Ascending aorta (tissue), 2 donors: ENCODE measurements around the gene EFHC1. TPM values are rescaled to one million over a fixed set of nuclear protein-coding genes. Genes with fewer than 3 reads are reported as not detected.

Experiments used
- DNase-seq, 2 donors: peaks; one replicate each; pipeline ENCODE4 v3.0.0-alpha.2; 2019; ENCODE audit warnings: low spot score in 2 of 2
- H3K27ac ChIP-seq, 2 donors: fragments of 200-600 bp; sonication (generic); one replicate each; pipeline ENCODE4 v1.5.1; 2016 to 2017; ENCODE audit warnings: mild to moderate bottlenecking in 1 of 2
- H3K27me3 ChIP-seq: fragments of 200-600 bp; sonication (generic); one replicate; pipeline ENCODE4 v1.5.1; 2017
- H3K36me3 ChIP-seq, 2 donors: fragments of 200-600 bp; sonication (generic); one replicate each; pipeline ENCODE4 v1.5.1; 2016
- H3K4me1 ChIP-seq, 2 donors: fragments of 200-600 bp; sonication (generic); one replicate each; pipeline ENCODE4 v1.5.1; 2016 to 2017; ENCODE audit warnings: mild to moderate bottlenecking in 1 of 2
- H3K4me3 ChIP-seq, 2 donors: fragments of 200-600 bp; sonication (generic); one replicate each; pipeline ENCODE4 v1.5.1; 2016 to 2017; ENCODE audit warnings: mild to moderate bottlenecking in 1 of 2
- H3K9me3 ChIP-seq, 2 donors: fragments of 200-600 bp; sonication (generic); one replicate each; pipeline ENCODE4 v1.5.1; 2016
- intact Hi-C: fragments of 100-400 bp; cut with DNase I; formaldehyde crosslinking; loops from one replicate; pipeline ENCODE4 v1.15.1; 2023
- total RNA-seq: library from RNA; depleted of rRNA; stranded (reverse); fragments of >200 nt; gene quantifications from one replicate; pipeline ENCODE4 v1.1.0, GENCODE V29; 2016
- TF ChIP-seq, protein P1 (sequence below), 3 experiments: fragments of 200-600 bp in 2 of 3; fragments of 450-650 bp in 1 of 3; sonication (generic) in 2 of 3; IDR thresholded peaks; one replicate each; pipeline ENCODE4 v1.5.1; 2016 to 2019; ENCODE audit warnings: antibody characterized with exemption in 3 of 3, mild to moderate bottlenecking in 1 of 3, moderate library complexity in 1 of 3

EFHC1 gene
- total RNA-seq, 1 donor from 2014 or later, result 7.3 TPM

GRCh38 chr6:52534363-52534762, 114.2 kb downstream of the EFHC1 start:
- Histone ChIP-seq H3K4me3 (no peak overlapping the region), H3K4me1 (peaks cover 3 to 40% of the 10 kb centered on the region in 2 donors), H3K27ac (no peak overlapping the region), H3K27me3 (no peaks in the 10 kb centered on the region), H3K36me3 (peaks cover 12 to 19% of the 10 kb centered on the region in 2 donors), H3K9me3 (no peaks in the 10 kb centered on the region)
- TF ChIP-seq, protein P1, sequence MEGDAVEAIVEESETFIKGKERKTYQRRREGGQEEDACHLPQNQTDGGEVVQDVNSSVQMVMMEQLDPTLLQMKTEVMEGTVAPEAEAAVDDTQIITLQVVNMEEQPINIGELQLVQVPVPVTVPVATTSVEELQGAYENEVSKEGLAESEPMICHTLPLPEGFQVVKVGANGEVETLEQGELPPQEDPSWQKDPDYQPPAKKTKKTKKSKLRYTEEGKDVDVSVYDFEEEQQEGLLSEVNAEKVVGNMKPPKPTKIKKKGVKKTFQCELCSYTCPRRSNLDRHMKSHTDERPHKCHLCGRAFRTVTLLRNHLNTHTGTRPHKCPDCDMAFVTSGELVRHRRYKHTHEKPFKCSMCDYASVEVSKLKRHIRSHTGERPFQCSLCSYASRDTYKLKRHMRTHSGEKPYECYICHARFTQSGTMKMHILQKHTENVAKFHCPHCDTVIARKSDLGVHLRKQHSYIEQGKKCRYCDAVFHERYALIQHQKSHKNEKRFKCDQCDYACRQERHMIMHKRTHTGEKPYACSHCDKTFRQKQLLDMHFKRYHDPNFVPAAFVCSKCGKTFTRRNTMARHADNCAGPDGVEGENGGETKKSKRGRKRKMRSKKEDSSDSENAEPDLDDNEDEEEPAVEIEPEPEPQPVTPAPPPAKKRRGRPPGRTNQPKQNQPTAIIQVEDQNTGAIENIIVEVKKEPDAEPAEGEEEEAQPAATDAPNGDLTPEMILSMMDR (IDR thresholded peaks at IDR 0.05), result no peak
- DNase-seq, result no peak
- intact Hi-C loops, result no loop called here

GRCh38 chr6:52534966-52535390, 114.8 kb downstream of the EFHC1 start:
- no peaks in the 10 kb centered on the region for H3K9me3 ChIP-seq
- H3K4me1 ChIP-seq, result peaks cover 3 to 46% of the 10 kb centered on the region in 2 donors
- peaks cover 12 to 19% of the 10 kb centered on the region in 2 donors for H3K36me3 ChIP-seq
- H3K4me3 ChIP-seq, result no peak overlapping the region
- no peak overlapping the region for H3K27ac ChIP-seq
- H3K27me3 ChIP-seq, result no peaks in the 10 kb centered on the region
- no peak for DNase-seq
- intact Hi-C loops, result no loop called here
- TF ChIP-seq, protein P1 (IDR thresholded peaks at IDR 0.05), result no peak

DNA sequence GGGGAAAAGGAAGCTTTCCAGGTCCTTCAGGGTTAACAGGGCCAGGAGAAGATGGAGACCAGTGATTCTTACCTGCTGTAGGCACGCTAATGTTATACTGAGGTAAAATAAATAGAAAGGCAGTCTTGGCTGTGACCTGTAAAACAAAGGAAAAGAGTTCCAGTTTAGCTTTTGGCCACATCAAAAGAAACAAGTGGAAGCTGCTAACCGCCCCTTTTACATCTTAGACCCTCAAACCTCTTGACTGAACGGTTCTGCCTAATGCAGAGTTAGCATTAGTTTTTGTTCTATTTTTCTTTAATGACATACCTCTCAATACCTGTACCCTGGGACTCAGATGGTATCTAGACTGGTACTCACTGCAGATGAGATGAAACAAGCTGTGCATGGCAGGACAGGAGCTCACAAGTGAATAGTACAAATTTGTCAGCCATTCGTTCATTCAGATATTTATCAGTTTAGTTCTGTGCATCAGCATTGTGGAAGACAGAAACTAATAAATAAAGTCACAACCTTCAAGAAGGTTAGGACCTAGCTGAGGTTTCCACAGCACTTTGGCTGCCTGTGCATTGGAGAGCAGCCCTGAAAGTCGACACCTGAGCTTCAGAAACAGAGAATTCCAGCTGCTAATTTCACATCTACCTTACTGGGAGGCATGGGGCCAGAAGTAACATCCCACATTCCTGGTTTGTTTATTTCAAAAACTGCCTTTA, 115.7 kb downstream of the EFHC1 start:
- Histone ChIP-seq H3K27ac (peak overlapping the region; percentile 17 to 36), H3K27me3 (no peaks in the 10 kb centered on the region), H3K4me3 (no peak overlapping the region), H3K4me1 (peaks cover 3 to 52% of the 10 kb centered on the region in 2 donors), H3K36me3 (peaks cover 12 to 19% of the 10 kb centered on the region in 2 donors), H3K9me3 (no peaks in the 10 kb centered on the region)
- no peak for DNase-seq
- intact Hi-C loops, result no loop called here
- TF ChIP-seq, protein P1 (IDR thresholded peaks at IDR 0.05), result no peak

DNA sequence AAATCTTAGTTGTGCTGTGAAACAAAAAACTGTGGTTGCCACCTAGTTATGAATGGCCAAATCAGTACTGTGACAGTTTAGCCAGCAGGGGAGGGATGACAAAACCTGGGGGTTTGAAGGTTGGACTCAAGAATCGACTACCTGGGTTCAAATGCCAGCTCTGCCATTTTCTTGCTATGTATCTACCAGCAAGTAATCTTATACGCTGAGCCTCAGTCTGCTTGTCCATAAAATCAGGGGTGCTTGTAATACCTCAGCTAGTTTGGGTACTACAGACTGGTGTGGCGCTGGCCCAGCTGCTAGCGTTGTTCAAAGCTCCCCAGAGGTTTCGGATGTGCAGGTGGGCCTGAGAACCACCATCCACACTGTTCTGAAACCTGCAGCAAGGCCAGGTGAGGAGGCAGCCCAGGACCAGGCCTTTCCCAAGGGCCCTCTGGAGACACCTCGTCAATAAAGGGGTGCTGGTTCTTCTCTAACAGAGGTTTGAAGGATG, 116.3 kb downstream of the EFHC1 start:
- DNase-seq, result no peak
- TF ChIP-seq, protein P1 (IDR thresholded peaks at IDR 0.05), result no peak
- Histone ChIP-seq H3K4me3 (no peak overlapping the region), H3K36me3 (peaks cover 12 to 19% of the 10 kb centered on the region in 2 donors), H3K27me3 (no peaks in the 10 kb centered on the region), H3K4me1 (peaks cover 5 to 55% of the 10 kb centered on the region in 2 donors), H3K9me3 (no peaks in the 10 kb centered on the region), H3K27ac (peak overlapping the region; percentile 17 to 36)
- intact Hi-C loops, result no loop called here

GRCh38 chr6:52537001-52537753, 117.0 kb downstream of the EFHC1 start:
- no peak for DNase-seq
- Histone ChIP-seq H3K27ac (peak overlapping the region; percentile 86 to 87), H3K36me3 (peaks cover 12 to 19% of the 10 kb centered on the region in 2 donors), H3K9me3 (no peaks in the 10 kb centered on the region), H3K4me1 (peaks cover 5 to 55% of the 10 kb centered on the region in 2 donors), H3K27me3 (no peaks in the 10 kb centered on the region), H3K4me3 (no peak overlapping the region)
- TF ChIP-seq, protein P1 (IDR thresholded peaks at IDR 0.05), result no peak
- intact Hi-C loops, result no loop called here
